Measurements from ENCODE around the gene UNC13D. TPM values are rescaled to one million over a fixed set of nuclear protein-coding genes. Genes with fewer than 3 reads are reported as not detected.

The UNC13D gene
- total RNA-seq, 1 donor from 2014 or later, result 4.7 TPM

DNA sequence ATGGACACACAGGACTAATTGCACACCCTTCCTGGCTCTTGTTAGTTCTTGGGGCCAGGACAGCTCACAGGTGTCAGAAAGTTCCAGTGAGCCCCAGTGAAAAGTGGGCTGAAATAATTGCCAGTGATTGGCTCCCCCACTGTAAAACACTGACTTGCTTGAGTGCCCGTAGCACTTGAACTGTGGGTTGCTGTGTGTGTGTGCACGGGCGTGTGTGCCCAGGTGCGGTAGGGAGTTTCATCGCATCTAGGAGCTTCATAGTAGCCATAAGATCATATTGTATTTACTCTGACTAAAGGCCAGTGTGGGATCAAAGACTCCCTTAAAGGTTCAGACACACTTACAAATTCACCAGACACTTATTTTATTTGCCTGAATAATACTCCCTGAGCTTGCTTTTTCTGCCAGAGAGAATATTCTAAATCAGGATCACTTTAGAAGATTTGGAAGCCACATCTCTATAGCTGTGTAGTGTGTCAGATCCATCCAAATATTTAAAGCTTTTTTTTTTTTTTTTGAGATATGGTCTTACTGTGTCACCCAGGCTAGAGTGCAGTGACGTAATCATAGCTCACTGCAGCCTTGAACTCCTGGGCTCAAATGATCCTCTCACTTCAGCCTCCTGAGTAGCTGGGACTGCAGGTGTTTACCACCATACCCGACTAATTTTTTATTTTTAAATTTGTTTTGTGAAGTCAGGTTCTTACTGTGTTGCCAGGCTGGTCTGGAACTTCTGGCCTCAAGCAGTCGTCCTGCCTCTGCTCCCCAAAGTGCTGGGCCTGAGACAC, 48.2 kb downstream of the UNC13D start:
- peaks cover 14% of the 10 kb centered on the region for H3K36me3 ChIP-seq (ENCODE audit: control insufficient read depth, insufficient read depth, low read length)
- no peak for DNase-seq (ENCODE audit: low read depth)
- H3K4me3 ChIP-seq (ENCODE audit: low read depth, low read length), result no peak overlapping the region
- H3K27me3 ChIP-seq (ENCODE audit: control insufficient read depth, insufficient read depth, low read length), result no peaks in the 10 kb centered on the region
- FAIRE-seq, result no peak
- TF ChIP-seq, protein P1, sequence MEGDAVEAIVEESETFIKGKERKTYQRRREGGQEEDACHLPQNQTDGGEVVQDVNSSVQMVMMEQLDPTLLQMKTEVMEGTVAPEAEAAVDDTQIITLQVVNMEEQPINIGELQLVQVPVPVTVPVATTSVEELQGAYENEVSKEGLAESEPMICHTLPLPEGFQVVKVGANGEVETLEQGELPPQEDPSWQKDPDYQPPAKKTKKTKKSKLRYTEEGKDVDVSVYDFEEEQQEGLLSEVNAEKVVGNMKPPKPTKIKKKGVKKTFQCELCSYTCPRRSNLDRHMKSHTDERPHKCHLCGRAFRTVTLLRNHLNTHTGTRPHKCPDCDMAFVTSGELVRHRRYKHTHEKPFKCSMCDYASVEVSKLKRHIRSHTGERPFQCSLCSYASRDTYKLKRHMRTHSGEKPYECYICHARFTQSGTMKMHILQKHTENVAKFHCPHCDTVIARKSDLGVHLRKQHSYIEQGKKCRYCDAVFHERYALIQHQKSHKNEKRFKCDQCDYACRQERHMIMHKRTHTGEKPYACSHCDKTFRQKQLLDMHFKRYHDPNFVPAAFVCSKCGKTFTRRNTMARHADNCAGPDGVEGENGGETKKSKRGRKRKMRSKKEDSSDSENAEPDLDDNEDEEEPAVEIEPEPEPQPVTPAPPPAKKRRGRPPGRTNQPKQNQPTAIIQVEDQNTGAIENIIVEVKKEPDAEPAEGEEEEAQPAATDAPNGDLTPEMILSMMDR (IDR thresholded peaks at IDR 0.05; ENCODE audit: insufficient read depth, low read length, severe bottlenecking), result no peak

DNA sequence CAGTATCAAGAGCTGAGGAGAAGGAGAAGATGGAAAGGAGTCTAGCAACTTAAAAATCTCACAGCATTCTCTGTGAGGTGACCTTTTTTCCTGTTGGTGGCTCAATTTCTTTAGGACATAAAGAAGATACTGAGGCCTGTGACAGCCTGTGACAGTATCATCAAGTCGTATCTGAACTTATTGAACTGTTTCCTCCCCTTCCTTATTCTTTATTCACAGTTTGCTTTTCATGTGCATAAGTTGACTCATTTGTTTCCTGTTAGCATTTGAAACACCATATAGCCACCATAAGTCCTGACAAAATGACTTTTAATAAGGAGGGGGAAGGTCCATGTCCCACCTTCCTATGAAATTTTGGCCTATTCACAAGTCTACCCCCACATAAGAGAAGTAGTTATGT, 50.7 kb downstream of the UNC13D start:
- Histone ChIP-seq H3K36me3 (ENCODE audit: control insufficient read depth, insufficient read depth, low read length) (peaks cover 8% of the 10 kb centered on the region), H3K4me3 (ENCODE audit: low read depth, low read length) (no peak overlapping the region), H3K27me3 (ENCODE audit: control insufficient read depth, insufficient read depth, low read length) (no peaks in the 10 kb centered on the region)
- TF ChIP-seq, protein P1 (IDR thresholded peaks at IDR 0.05; ENCODE audit: insufficient read depth, low read length, severe bottlenecking), result no peak
- DNase-seq (ENCODE audit: low read depth) (no peak), FAIRE-seq (no peak)

DNA sequence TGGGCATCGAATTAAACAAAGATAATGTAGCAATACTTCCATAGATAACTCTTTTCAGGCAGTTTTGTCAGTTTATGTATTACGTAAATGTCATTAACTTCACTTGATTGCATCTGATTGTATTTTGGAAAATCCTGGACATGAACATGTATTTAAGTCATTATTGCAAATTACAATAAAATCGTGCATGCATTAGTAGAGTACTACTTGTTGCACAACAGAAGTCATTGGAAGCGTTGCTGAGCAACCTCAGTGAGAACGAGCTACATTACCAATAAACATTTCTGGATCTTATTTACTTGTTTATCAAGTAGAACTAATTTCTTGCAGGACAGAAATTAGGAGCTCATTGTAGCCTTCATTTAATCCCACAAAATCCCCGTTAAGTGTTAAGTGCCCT, 53.0 kb downstream of the UNC13D start:
- H3K27me3 ChIP-seq (ENCODE audit: control insufficient read depth, insufficient read depth, low read length), result no peaks in the 10 kb centered on the region
- DNase-seq (ENCODE audit: low read depth) (no peak), FAIRE-seq (no peak)
- no peak overlapping the region for H3K4me3 ChIP-seq (ENCODE audit: low read depth, low read length)
- TF ChIP-seq, protein P1 (IDR thresholded peaks at IDR 0.05; ENCODE audit: insufficient read depth, low read length, severe bottlenecking), result no peak
- H3K36me3 ChIP-seq (ENCODE audit: control insufficient read depth, insufficient read depth, low read length), result peaks cover 3% of the 10 kb centered on the region

DNA sequence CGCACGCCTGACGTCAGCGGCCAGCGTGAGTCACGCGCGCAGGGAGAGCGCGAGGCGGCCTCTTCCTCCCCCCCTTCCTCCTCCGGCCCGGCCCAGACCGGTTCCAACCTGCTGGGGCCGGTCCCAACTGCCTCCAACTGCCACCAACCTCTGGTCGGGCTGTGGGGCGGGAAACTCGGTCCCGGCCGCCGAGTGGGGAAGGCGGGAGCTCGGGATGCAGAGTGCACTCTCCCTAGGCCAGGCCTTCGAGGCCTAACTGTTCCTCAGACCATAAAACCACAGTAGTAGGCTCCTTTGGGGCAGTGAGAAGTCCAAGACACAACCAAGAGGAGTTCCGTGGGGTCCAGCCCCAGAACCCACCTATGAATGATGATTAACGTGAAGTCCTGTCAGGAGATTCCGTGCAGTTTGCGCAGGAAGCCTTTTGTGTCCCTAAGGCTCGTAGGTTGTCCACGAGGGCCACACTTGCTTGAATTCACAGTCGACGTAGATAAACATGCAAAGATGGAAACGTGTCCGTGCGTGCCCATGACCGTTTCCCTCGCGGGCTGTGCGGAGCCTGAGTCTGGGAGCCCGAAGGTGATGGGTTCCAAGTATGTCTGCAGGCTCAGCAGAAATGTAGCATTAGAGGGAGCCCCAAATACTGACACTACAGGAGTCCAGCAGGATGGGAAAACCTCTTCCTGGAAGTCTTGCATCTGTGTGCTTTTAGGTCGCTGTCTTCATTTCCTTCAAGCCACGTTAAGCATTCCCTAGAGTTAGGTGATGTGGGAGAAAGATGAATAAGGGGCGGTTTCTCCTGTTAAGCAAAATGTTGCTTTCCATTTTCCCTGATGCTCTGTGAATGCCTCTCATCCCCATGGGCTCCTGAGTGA, 59.0 kb downstream of the UNC13D start:
- TF ChIP-seq, protein P1 (IDR thresholded peaks at IDR 0.05; ENCODE audit: insufficient read depth, low read length, severe bottlenecking), result no peak
- no peak for FAIRE-seq

DNA sequence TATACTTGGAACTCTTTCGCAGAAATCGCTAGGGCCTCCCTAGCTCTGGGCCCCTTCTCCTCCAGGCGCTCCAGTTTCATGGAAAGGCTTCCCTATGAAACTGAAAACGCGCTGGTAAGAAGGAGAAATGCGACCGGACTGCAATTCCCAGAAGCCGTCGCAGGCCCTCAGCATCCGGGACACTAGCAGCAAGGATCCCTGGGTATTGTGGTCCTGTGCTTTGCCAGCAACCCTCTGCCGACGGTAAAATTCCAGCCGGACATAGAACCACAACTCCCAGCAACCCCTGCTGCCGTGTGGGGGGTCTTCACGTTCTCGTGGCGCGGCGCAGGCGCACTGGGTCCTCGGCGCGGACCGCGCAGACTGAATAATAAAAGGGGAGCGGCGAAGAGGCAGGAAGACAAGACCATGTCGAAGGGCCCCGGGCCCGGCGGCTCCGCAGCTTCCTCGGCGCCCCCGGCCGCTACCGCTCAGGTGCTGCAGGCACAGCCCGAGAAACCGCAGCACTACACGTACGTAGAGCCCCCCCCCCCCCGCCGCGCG, 59.7 kb downstream of the UNC13D start, which contains the start of gene UNK:
UNK (plus strand) TSS at position 334 of the 543 bp plus-strand sequence; CDS start at position 409, 75 bp downstream.
- peak within 1 kb of the TSS; percentile 62 for H3K4me3 ChIP-seq (ENCODE audit: low read depth, low read length)
- H3K27me3 ChIP-seq (ENCODE audit: control insufficient read depth, insufficient read depth, low read length), result no peaks in the 10 kb centered on the region
- no peak for FAIRE-seq
- peak; percentile 97 for DNase-seq (ENCODE audit: low read depth)
- no peaks in the 10 kb centered on the region for H3K36me3 ChIP-seq (ENCODE audit: control insufficient read depth, insufficient read depth, low read length)
- TF ChIP-seq, protein P1 (IDR thresholded peaks at IDR 0.05; ENCODE audit: insufficient read depth, low read length, severe bottlenecking), result no peak

More for the DNA sequence above, 59.0 kb downstream of the UNC13D start:
- DNase-seq (ENCODE audit: low read depth), result peak; percentile 78
- Histone ChIP-seq H3K36me3 (ENCODE audit: control insufficient read depth, insufficient read depth, low read length) (no peaks in the 10 kb centered on the region), H3K4me3 (ENCODE audit: low read depth, low read length) (peak overlapping the region; percentile 62), H3K27me3 (ENCODE audit: control insufficient read depth, insufficient read depth, low read length) (no peaks in the 10 kb centered on the region)
